NCI-H2196 (cell line): ENCODE data around the gene LSS.
"Not testable (repeated sequence)": the region's sequence is repeated elsewhere in the genome, so short reads cannot be mapped to it uniquely, and the experiment has no call there.

Source experiments
- DNase-seq: peaks from one replicate; lab custom pipeline; 2025; ENCODE audit not compliant: unreplicated experiment; lab: John Stamatoyannopoulos, UW

LSS gene

DNA sequence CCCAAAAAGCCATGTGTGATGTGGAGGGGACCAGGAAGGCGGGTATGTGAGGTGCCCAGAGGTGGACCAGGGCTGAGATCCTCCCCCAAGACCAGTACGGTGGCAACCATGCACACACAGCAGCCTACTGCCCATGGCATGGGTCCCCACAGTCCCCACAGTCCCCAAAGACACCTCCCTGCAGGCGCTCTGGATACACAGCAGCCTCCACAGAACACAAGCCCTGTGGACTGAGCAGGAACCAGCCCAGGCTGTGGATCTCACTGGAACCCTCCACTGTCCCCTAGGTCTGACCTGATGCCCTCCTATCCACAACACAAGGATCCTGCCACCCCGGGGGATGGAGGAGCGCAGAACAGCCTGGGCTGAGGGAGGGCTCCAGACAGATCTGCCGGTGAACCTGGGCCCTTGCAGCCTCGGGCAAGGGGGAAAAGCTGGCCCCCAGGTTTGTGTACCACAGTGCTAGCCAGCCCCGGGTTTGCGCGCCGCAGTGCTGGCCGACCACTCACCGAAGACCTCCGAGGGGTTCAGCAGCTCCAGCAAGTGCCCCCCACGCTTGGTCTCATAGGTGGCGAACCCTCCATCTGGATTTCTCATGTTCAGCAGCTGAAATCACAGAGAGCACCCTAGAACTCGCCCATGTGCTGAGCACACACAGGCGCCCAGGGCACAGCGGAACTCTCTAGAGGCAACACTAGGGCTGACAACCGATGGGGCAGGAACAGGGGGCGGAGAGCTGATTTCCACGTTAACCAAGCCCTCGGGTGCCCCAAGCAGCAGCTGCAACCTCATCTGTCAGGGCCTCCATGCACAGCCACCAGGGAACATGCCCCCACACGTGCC lies 22.2 kb downstream of the LSS start:
- no peak for DNase-seq

GRCh38 chr21:46205766-46206162 lies 22.8 kb downstream of the LSS start:
- DNase-seq = no peak

DNA sequence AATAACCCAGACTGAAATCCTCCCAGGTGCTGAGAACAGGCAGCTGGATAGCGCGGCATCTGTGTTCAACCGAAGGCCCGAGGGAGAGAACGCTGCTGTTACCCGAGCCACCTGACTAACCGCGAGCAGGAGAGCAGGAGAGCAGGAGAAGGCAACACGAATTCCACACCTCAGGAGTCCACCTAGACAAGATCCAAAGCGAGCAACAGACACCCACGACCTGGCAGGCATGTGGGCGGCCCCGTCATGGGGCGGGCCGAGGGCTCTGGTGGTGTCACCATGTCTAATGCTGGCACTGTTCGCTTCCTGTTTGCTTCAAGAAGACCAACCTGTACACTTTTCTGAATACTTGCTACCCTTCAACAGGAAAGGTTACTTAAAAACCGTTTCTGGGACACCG lies 23.4 kb downstream of the LSS start:
- no peak for DNase-seq

GRCh38 chr21:46203203-46203600 lies 25.4 kb downstream of the LSS start:
- DNase-seq = no peak

- no peak for DNase-seq
Measured at GRCh38 chr21:46202592-46203202, 25.9 kb downstream of the LSS start.

DNA sequence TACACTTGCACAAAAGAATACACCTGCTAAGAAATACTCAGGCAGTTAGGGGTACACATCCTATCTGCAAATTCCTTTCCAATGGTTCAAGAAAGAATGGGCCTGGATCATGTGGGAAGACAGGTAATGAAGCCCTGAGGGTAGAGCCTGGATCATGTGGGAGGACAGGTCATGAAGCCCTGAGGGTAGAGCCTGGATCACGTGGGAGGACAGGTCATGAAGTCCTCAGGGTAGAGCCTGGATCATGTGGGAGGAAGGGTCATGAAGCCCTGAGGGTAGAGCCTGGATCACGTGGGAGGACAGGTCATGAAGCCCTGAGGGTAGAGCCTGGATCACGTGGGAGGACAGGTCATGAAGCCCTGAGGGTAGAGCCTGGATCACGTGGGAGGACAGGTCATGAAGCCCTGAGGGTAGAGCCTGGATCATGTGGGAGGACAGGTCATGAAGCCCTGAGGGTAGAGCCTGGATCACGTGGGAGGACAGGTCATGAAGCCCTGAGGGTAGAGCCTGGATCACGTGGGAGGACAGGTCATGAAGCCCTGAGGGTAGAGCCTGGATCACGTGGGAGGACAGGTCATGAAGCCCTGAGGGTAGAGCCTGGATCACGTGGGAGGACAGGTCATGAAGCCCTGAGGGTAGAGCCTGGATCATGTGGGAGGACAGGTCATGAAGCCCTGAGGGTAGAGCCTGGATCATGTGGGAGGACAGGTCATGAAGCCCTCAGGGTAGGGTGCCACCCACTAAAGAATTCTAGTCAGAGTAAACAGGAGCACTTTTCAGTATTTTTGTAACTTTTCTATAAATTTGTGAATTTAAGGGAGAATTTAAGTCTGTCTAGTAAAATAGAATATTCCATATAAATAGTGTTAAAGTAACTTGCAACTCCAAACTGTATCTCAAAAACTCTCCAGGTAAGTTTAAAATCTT lies 27.4 kb downstream of the LSS start:
- DNase-seq = not testable (repeated sequence)

DNA sequence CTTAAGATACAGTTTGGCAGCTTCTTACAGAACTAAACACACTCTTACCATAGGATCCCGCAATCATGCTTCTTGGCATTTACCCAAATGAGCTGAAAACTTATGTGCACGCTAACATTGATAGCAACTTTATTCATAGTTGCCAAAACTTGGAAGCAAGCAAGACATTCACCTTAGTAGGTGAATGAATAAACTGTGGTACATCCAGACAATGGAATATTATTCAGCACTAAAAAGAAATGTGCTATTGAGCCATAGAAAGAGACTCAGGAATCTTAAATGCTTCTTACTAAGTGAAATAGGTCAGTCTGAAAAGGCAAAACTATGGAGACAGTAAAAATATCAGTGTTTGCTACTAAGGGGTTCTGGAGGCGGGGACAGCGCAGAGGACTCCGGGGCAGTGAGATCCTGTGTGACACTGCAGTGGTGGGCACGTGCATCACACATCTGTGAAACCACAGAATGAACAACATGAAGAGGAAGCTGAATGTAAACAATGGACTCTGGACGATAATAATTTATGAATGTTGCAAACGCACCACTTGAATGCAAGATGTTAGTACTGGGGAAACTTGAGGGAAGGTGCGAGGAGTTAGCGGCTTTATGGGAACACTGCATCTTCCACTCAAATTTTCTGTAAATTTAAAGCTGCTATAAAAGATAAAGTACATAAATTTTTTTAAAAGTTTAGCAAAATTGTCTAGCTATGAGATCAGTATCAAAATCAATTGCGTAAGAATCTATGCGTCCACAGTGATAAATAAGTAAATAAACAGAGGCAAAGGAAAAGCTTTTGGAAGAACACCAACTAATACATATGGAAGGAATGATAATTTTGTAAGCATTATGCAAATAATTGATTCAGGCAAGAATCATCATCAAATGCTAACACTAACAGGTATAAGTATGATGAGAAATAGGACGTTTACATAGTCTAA lies 28.9 kb downstream of the LSS start:
- DNase-seq = no peak

- no peak for DNase-seq
Measured at GRCh38 chr21:46196733-46197132, 31.8 kb downstream of the LSS start.

DNA sequence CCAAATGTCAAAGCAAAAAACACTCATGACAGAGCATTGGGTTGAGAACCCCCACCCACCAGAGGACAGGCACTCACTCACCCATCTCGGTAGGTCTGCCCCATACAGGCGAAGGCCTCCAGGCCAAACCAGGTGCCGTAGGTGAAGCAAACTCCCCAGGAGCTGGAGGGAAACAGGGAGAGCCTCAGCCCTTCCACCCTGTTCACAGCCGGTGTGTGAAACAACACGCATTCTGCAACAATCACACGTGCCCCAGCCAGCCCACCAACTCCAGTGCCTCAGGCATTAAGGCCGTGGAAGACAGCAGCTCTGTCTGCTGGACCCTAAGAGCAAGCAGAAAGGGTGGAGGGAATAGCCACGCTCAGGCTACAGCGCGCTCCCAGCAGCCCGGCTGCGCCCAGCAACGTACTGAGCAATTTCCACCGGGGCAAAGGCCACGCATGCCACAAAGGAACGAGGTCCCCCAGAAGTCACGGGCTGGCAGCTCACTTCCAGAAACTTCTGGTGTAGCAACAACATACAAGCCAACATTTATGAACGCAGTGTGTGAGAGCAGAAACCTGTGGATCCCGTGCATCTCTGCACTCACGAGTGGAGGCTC lies 32.9 kb downstream of the LSS start:
- no peak for DNase-seq

DNA sequence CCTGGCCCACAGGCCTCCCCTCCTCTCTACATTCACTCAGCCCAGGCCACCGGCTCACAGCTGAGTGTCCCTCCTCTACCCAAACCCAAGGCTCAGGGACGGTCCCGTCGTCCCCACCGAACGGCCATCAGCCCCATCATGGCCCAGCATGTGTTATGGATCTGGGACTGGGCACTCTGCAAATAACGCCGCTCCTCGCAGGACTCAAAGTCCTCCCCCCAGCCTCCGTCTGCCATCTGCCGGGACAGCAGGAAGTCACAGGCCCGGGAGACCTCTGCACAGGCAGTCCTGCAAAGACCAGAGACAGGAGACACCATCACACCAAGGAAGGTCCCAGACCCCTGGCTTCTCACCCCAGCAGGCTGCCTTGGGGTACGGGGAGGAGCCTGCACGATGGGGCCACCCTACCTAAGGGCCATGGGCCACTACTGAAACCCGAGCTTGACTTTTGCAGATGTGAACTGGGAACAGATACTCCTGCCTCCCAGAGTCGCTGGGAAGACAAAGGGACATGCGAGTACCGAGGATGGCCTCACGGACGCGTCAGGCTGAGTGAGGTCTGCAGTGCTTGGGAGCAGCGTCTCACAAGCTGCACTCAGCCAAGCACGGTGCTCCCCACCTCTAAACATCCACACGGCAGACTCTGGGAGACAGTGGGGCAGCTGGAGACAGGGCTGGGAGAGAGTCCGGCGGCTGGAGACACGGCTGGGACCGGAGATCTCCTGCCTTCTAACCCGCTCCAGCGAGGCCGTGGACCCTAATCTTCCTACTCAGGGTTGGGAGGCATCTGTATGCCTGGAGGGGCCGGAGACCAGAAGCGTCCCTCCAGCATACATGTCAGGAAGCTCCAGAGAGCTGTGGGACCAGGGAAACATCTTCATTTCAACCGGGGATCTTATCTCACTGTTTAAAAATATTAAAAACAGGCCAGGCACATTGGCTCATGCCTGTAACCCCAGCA lies 33.9 kb downstream of the LSS start:
- DNase-seq = no peak

- DNase-seq = no peak
Measured at GRCh38 chr21:46193829-46194373, 34.7 kb downstream of the LSS start.

DNA sequence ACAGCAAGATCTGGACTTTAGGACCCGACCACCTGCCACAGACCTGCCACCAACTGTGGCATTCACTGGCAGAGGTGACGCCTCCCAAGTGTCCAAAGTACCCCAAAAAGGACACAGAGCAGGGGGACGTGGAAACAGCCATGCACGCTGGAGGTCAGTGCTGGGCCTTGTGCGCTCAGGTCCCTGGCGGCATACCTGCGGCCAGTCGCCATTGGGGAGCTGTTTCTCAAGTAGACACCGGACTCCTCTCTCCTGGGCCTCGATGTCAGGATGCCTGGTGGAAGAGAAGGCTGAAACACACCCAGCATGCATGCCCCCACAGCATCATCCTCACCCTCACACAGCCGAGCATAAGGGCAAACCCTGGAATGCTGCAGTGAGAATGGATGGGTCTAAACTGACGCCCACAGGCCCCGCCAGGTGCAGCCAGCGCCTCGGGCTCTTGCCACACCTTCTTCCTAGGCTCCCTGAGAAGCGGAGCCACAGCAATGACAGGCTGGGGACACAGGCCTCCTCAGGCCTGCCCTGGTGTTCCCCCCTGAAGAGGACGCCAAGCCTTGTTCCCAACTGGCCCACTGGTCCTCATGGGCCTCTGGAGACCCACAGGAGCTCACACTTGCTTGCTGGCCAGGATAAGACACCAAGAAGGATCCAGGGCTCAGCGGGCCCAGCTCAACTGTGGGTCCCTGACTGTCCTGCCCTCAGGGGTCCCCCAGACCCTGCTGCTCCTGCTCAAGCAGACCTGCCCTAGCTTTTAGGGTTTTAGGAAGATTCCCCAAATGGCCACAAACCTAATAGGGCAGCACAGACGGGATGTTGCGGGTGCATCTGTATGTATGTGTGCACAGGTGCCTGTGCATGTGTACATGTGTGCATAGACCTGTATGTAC lies 36.6 kb downstream of the LSS start:
- no peak for DNase-seq

- no peak for DNase-seq
Measured at GRCh38 chr21:46191257-46191685, 37.3 kb downstream of the LSS start.

DNA sequence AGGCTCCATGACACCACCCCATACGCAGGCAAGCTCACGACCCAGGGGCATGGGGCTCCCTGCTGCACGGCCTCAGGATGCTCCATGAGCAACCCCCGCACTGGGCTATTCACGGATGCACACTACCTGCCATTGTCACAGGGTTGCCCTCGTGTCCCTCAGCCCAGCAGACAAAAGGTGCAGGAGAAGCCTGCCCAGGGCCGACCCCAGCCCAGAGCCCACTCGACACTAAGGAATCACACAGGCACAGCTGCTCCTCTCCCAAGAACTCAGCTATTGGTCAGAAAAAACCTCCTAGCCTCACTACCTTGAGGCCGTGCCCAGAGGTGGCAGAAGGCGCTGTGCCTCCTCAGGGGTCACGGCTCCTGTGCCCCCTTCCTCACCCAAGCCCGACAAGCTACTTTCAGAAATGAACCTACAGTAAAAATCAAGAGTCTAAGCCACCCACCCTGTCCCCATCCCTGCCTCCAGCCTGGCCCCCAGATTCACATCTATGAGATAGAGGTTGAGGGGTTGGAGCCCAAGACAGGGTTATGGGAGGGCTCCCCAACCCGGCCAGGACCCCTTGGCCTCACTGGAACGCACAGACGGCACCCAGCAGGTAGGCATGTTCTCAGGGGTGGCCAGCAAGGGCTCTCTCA lies 38.0 kb downstream of the LSS start:
- DNase-seq = no peak

- no peak for DNase-seq
Measured at GRCh38 chr21:46189959-46190490, 38.5 kb downstream of the LSS start.

DNA sequence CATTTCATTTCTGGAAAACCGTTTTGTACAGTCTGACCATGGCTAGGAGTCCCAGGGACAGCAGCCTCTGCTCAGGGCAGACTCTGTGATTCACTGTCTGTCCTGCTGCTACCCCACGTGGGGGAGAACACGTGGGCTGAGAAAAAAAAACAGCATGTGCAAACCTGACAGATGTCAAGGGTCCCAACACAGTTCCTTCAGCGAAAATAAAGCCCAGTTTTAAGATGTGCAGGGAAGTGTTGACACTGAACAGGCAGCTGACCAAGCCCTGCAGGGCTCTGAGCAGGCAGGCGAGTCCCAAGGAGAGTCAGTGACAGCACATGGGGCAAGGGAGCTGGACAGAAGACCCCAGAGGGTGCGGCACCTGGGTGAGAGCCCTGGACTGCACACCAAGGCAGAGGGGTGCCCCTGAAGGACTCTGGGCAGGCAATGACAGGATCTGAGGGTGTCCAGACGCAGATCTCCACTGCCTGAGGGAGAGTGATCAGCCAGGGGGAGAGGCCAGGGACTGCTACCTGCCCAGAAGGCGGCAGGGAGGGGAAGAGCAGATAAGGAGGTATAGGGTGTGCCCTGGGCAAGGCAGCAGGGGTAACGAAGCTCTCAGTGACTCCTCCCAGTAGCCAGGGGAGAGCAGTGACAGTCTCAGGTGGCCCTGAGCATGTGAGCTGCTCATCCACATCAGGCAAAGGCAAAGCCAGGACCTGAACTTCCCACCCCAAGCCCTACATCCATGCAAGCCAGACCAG lies 39.2 kb downstream of the LSS start:
- no peak for DNase-seq
